Skeletal muscle satellite cell (primary cell): ENCODE results near the gene RREB1.

Experiments used
- H3K27me3 ChIP-seq: 2 replicates; pipeline ENCODE4 v1.7.0; 2013; ENCODE audit warnings: low read length; ENCODE audit not compliant: control insufficient read depth, insufficient read depth
- H3K36me3 ChIP-seq: 2 replicates; pipeline ENCODE4 v1.7.0; 2013; ENCODE audit warnings: mild to moderate bottlenecking, control low read depth, low read length; ENCODE audit not compliant: insufficient read depth
- H3K4me1 ChIP-seq: 2 replicates; pipeline ENCODE4 v1.7.0; 2013; ENCODE audit warnings: low read length; ENCODE audit not compliant: control insufficient read depth, insufficient read depth
- H3K4me2 ChIP-seq: 2 replicates; pipeline ENCODE4 v1.7.0; 2013; ENCODE audit warnings: mild to moderate bottlenecking, low read length
- H3K4me3 ChIP-seq: 2 replicates; pipeline ENCODE4 v1.7.0; 2013; ENCODE audit warnings: low read length
- H3K9ac ChIP-seq: 2 replicates; pipeline ENCODE4 v1.7.0; 2013; ENCODE audit warnings: mild to moderate bottlenecking, low read depth, low read length, moderate library complexity
- H3K9me3 ChIP-seq: replicated peaks from 2 replicates; pipeline ENCODE4 v1.7.0; 2013; ENCODE audit warnings: mild to moderate bottlenecking, control low read depth, low read length

Gene RREB1

DNA sequence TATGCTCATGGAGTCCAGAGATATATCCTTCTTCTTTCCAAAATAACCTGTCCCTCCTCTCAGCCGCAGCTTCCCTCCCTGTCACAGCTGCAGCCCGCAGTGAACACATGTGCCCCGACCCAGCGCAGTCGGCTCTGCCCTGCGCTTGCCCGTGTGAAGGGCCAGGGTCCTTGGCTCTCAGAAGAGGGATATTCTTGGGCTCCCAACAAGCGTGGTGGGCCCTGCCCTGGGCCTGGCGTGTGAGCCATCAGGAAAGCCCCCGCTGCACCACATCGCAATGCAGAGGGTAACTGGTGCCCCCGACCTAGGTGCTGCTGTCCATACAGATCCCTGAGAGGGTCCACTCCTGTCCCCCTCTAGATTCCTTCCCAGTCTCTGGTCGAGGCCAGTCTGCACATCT, 140.1 kb downstream of the RREB1 start:
- H3K4me2 ChIP-seq = no peak overlapping the region
- no peak overlapping the region for H3K9ac ChIP-seq
- peaks cover 51% of the 10 kb centered on the region for H3K36me3 ChIP-seq
- H3K9me3 ChIP-seq = no peaks in the 10 kb centered on the region
- H3K4me3 ChIP-seq = no peak overlapping the region
- peaks cover 5% of the 10 kb centered on the region for H3K4me1 ChIP-seq
- no peaks in the 10 kb centered on the region for H3K27me3 ChIP-seq

DNA sequence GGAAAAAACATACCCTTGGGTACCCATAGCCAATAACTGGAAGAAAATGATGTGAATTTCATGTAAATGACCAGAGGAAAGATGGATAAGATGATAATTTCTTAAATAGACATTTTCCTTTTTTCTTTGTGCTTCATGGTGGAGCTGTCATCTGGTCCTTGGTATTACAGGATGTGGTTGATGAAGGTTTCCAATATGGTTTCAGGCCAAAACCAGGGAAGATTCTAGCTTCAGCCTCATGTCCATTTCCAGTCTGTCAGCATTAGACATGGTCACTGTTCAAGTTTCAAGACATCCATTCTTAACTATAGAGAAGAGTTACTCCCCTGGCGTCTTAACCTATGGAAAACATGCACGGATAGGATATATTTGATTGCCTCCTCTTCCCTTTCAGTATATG, 141.6 kb downstream of the RREB1 start:
- Histone ChIP-seq H3K9ac (no peak overlapping the region), H3K27me3 (no peaks in the 10 kb centered on the region), H3K4me2 (no peak overlapping the region), H3K4me1 (no peaks in the 10 kb centered on the region), H3K36me3 (peaks cover 51% of the 10 kb centered on the region), H3K4me3 (no peak overlapping the region), H3K9me3 (no peaks in the 10 kb centered on the region)

DNA sequence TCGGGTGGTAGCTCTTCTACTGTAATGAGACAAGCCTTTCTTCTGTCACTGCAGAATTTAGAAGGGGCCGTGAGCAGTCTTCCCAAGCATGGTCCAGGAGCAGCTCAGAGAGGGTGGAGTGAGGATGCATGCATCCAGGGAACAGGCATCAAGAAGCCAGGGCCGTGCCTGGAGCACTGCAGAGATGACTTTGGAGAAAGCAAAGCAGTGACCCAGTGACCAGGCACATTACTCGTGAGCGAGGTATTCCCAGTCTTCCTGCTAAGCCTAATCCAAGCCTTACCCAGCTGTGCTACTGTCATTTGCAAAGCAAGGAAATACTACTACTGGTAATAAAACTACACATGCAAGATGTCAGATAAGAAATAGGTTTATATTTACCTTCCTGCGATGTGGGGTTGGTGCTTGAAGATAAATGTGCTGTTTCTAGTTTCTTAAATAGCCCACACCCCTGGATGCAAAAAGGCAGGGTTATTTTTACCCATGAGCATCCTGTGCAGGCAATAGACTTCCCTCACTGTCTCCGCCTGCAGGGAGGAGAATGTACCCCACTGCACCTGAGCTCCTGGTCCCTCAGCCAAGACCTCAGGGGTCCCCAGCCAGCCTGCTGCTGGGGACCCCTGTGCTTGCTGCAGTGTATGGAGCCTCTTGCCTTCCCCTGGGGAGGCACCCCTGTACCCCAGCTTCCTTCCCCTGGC, 142.3 kb downstream of the RREB1 start:
- H3K36me3 ChIP-seq = peaks cover 51% of the 10 kb centered on the region

DNA sequence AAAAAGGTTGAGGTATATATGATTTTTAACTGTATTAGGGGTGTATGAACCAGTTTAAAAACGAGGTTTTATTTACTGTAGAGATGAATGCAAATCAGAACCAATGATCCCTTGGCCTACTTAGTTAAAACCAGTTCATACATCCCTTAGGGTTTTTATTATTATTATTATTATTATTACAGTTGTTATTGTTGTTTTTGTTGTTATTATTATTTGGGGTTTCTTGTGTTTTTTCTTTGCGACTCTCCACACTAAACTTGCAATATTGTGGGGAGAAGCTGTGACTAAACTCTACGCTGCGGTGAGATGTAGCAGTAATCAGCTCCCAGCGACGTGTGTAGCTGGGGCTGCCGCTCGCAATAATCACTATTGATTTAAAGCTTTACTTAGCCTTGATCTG, 143.1 kb downstream of the RREB1 start:
- H3K9me3 ChIP-seq = no peaks in the 10 kb centered on the region
- no peak overlapping the region for H3K4me3 ChIP-seq
- no peaks in the 10 kb centered on the region for H3K4me1 ChIP-seq
- no peak overlapping the region for H3K9ac ChIP-seq
- peaks cover 51% of the 10 kb centered on the region for H3K36me3 ChIP-seq
- no peak overlapping the region for H3K4me2 ChIP-seq
- H3K27me3 ChIP-seq = no peaks in the 10 kb centered on the region

More for the DNA sequence above, 142.3 kb downstream of the RREB1 start:
- Histone ChIP-seq H3K4me3 (no peak overlapping the region), H3K9me3 (no peaks in the 10 kb centered on the region), H3K9ac (no peak overlapping the region), H3K4me2 (no peak overlapping the region), H3K27me3 (no peaks in the 10 kb centered on the region), H3K4me1 (no peaks in the 10 kb centered on the region)

DNA sequence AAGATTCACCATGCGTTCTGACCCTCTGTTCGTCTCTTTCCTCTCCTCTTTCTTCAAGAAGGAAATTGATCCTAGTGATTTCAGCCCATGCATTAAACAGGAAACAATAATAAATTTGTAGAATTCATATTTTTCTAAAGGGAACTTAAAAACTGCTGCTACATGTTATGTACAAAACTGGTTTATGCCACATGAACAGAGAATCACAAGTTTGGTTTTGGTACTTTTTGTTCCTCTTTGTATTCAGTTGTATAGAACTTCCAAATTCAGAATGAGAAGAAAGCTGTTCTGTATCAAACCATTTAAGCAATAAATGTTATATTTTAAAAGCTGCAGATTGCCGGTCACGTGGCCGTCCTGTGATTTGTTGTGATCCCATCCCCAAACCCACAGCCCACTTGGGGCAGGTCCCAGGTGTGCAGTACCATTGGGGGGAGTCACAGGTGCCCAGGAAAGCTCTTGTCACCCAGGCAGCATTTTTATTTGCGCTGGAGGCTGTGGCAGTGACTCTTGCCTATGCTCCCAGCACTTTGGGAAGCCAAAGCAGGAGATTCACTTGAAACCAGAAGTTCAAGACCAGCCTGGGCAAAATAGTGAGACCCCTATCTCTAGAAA, 144.0 kb downstream of the RREB1 start:
- H3K4me3 ChIP-seq = no peak overlapping the region

DNA sequence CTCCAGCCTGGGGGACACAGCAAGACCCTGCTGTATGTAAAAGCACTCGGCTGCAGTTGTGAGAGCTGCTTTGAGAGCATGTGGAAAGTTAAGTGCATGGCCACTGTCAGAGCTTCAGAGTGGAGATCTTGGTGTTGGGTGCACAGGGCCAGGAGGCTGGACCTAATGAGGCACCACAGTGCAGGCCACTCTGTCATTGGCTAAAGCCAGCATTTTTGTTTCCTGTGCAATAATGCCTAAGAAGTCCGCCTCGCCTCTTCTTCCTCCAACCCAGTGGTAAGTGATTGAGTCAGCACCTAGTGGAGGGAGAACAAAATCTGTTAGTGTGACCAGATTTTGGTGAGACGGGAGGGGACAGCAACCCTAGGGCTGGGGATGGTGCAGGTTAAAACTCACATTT, 144.6 kb downstream of the RREB1 start:
- no peak overlapping the region for H3K4me3 ChIP-seq
- peaks cover 40% of the 10 kb centered on the region for H3K36me3 ChIP-seq
- H3K9ac ChIP-seq = no peak overlapping the region
- no peaks in the 10 kb centered on the region for H3K9me3 ChIP-seq
- H3K4me1 ChIP-seq = no peaks in the 10 kb centered on the region
- no peaks in the 10 kb centered on the region for H3K27me3 ChIP-seq
- H3K4me2 ChIP-seq = no peak overlapping the region

More for the DNA sequence above, 144.0 kb downstream of the RREB1 start:
- Histone ChIP-seq H3K4me1 (no peaks in the 10 kb centered on the region), H3K9ac (no peak overlapping the region), H3K27me3 (no peaks in the 10 kb centered on the region), H3K4me2 (no peak overlapping the region), H3K9me3 (no peaks in the 10 kb centered on the region), H3K36me3 (peaks cover 46% of the 10 kb centered on the region)

DNA sequence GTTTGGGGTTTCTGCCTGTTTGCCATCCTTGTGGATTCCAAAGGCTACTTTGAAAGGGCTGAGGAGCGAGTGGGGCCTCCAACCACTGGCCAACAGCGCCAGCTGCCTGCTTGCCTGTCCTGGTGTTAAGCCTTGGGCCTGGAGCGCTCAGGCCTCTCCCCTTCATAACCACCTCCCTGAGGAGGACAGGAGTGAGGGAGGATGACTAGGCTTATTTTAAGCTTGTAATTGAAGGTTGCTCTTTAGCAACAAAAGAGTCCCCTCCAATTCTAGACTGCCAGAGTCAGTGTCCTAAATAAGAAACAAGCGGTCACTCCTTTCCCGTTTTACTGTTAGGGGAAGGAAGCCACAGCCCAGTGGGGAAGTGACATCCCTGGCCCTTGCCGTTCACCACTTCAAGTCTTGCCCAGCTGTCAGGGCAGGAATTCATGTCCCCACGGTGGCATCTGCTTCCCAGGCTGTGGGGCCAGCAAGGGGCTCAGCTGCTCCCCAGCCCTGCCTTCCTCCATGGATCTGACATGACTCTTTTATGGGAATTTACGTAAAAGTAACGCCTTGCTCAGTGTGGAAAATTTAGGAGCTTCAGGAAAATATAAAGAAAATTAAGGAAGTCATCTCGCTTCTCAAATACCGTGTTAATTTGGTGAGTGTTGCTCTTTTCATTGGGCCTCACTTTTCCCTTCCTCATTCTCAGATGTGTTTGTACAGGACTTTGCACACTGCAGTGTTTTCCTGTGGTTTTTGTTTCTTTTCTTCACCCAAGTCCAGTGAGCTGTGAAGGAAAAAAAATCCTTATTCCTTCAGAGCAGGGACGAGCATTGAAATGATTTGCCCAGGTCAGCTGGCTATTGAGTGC, 147.4 kb downstream of the RREB1 start:
- Histone ChIP-seq H3K4me1 (no peaks in the 10 kb centered on the region), H3K4me3 (no peak overlapping the region), H3K9me3 (no peaks in the 10 kb centered on the region), H3K27me3 (no peaks in the 10 kb centered on the region), H3K36me3 (peaks cover 15% of the 10 kb centered on the region), H3K4me2 (no peak overlapping the region), H3K9ac (no peak overlapping the region)

DNA sequence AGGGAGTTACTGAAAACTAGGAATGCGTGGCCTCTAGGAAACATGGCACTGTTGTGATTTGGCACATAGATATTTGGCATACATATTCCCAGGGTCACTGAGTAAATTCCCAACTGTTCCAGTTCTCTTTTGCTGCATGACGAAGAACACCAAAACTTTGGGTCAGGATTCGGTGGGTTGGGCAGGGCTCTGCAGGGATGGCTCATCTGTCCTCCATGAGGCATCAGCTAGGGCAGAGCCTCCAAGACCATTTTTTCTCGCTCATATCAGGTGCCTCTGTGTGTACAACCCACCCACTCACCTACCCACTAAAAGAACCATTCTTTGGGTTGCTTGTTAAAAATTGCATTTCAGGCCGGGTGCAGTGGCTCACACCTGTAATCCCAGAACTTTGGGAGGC, 148.2 kb downstream of the RREB1 start:
- Histone ChIP-seq H3K4me1 (peaks cover 5% of the 10 kb centered on the region), H3K27me3 (no peaks in the 10 kb centered on the region), H3K4me3 (no peak overlapping the region), H3K4me2 (no peak overlapping the region), H3K9me3 (no peaks in the 10 kb centered on the region), H3K36me3 (peaks cover 10% of the 10 kb centered on the region), H3K9ac (no peak overlapping the region)

DNA sequence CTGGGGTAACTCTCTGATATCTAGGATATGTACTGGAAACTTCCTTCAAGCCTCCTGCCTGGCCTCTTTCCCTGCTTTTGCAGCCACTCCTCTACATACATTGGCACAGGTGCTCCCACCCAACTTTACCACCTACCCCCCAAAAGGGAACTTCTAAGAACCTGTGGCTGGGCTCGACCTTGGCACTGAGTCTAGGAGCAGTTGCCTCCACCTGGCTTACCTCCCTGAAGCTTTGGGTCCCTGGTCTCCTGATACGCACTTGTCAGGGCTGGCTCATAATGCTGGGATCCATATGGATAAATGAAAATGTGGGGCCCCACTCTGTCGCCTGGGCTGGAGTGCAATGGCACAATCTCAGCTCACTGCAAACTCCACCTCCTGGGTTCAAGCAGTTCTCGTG, 149.0 kb downstream of the RREB1 start:
- no peak overlapping the region for H3K9ac ChIP-seq
- H3K4me1 ChIP-seq = peaks cover 11% of the 10 kb centered on the region
- H3K9me3 ChIP-seq = no peaks in the 10 kb centered on the region
- no peak overlapping the region for H3K4me2 ChIP-seq
- H3K4me3 ChIP-seq = no peak overlapping the region
- H3K36me3 ChIP-seq = peaks cover 9% of the 10 kb centered on the region
- no peaks in the 10 kb centered on the region for H3K27me3 ChIP-seq

DNA sequence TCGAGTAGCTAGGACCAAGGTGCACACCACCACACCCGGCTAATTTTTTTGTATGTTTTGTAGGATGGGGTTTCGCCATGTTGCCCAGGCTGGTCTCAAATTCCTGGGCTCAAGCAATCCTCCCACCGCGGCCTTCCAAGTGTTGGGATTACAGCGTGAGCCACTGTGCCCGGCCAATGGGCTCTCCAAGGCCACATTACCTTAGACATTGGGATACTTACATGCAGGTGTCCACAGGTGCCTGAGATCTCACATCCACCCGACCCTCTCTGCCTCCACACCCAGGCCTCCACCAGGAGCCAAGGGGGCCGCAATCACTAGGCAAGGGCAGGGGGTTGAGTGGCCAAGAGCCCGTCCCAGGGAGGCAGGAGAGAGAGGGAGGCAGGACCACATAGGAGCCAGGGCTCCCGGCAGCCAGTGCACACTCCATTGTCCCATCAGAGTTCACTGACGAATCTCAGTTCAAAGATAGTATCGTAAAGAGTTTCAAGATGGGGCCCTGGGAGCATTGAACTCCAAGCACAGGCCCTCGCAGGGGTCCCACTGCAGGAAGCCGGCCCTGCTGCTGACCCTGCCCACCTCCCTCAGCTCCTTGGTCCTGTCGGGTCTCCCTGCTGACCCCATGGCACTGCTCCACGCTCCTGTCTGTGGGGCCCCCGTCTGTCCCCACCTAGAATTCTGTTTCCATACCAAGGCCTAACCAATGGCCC, 149.9 kb downstream of the RREB1 start:
- Histone ChIP-seq H3K4me2 (no peak overlapping the region), H3K9ac (no peak overlapping the region), H3K36me3 (peaks cover under 1% of the 10 kb centered on the region), H3K4me1 (peaks cover 14% of the 10 kb centered on the region), H3K4me3 (no peak overlapping the region), H3K9me3 (no peaks in the 10 kb centered on the region), H3K27me3 (no peaks in the 10 kb centered on the region)

DNA sequence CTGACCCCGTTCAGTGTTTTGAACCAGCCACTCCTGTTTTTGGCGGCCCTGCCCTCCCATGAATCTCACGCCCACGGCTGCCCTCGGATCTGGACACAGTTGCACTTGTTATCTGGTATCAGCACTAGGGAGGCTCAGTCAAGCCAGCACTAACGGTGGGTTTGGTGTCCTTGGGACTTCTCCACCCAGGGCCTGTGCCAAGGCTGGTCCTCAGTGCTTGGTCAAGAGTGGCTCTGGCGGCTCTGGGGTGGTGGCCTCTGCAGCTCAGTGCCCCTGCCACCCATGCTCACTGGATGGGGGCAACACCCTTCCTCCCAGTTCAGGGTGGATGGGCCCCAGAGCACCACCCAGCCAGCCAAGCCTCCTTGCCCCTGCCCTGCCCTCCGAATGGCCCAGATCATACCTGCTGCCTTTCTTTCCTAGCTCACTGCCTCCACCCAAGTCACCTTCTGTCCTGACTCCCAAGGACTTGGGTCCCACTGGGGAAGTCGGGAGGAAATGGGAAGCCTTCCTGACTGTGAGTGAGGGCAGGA, 150.5 kb downstream of the RREB1 start:
- H3K9ac ChIP-seq = no peak overlapping the region
- no peaks in the 10 kb centered on the region for H3K27me3 ChIP-seq
- no peaks in the 10 kb centered on the region for H3K36me3 ChIP-seq
- H3K4me3 ChIP-seq = no peak overlapping the region
- H3K4me2 ChIP-seq = no peak overlapping the region
- peaks cover 14% of the 10 kb centered on the region for H3K4me1 ChIP-seq
- no peaks in the 10 kb centered on the region for H3K9me3 ChIP-seq
